HG02973 (cell line): Measurements from ENCODE around the gene SEH1L.
"Not testable (repeated sequence)": the region's sequence is repeated elsewhere in the genome, so short reads cannot be mapped to it uniquely, and the experiment has no call there.

ENCODE experiments used
- ATAC-seq: cut with Tn5 transposase; IDR thresholded peaks from one replicate; pipeline ENCODE4 v1.9.1; 2021; ENCODE audit warnings: moderate library complexity; ENCODE audit not compliant: unreplicated experiment

SEH1L gene

GRCh38 chr18:12947285-12948049, at the start of gene SEH1L:
SEH1L (plus strand) TSS chr18:12948011; CDS start chr18:12948122, 111 bp downstream.
- ATAC-seq: peak; percentile 67

- not testable (repeated sequence) for ATAC-seq
These were observed 46.6 kb upstream of the SEH1L start for GRCh38 chr18:12901208-12901607.

- no peak for ATAC-seq
These were observed 43.7 kb upstream of the SEH1L start for GRCh38 chr18:12904012-12904516.

GRCh38 chr18:12906119-12906518, 41.7 kb upstream of the SEH1L start:
- no peak for ATAC-seq

GRCh38 chr18:12906773-12907172, 41.0 kb upstream of the SEH1L start:
- no peak for ATAC-seq

- no peak for ATAC-seq
These were observed 40.4 kb upstream of the SEH1L start for GRCh38 chr18:12907258-12907925.

- ATAC-seq: no peak
These were observed 39.1 kb upstream of the SEH1L start for GRCh38 chr18:12908706-12909105.

- no peak for ATAC-seq
These were observed 36.5 kb upstream of the SEH1L start for GRCh38 chr18:12911025-12911928.

- ATAC-seq: no peak
These were observed 35.7 kb upstream of the SEH1L start for GRCh38 chr18:12911929-12912703.

GRCh38 chr18:12921178-12921577, 26.6 kb upstream of the SEH1L start:
- ATAC-seq: peak; percentile 74

GRCh38 chr18:12922266-12922665, 25.5 kb upstream of the SEH1L start:
- no peak for ATAC-seq

GRCh38 chr18:12924616-12925015, 23.2 kb upstream of the SEH1L start:
- ATAC-seq: no peak

- ATAC-seq: no peak
These were observed 19.6 kb upstream of the SEH1L start for GRCh38 chr18:12928206-12928605.

- ATAC-seq: no peak
These were observed 19.2 kb upstream of the SEH1L start for GRCh38 chr18:12928641-12929040.

- ATAC-seq: no peak
These were observed 18.2 kb upstream of the SEH1L start for GRCh38 chr18:12929477-12930083.

GRCh38 chr18:12930376-12930775, 17.4 kb upstream of the SEH1L start:
- ATAC-seq: no peak

GRCh38 chr18:12930908-12931307, 16.9 kb upstream of the SEH1L start:
- no peak for ATAC-seq

GRCh38 chr18:12933327-12933726, 14.5 kb upstream of the SEH1L start:
- ATAC-seq: no peak

- no peak for ATAC-seq
These were observed 13.2 kb upstream of the SEH1L start for GRCh38 chr18:12934454-12935071.

- ATAC-seq: no peak
These were observed 8.6 kb upstream of the SEH1L start for GRCh38 chr18:12939162-12939561.
